Smooth muscle cell (in vitro differentiated cells): ENCODE results near the gene SLC4A2. TPM values are rescaled to one million over a fixed set of nuclear protein-coding genes. Genes with fewer than 3 reads are reported as not detected.
A peak's percentile ranks its signal among the peaks of the same experiment; 100 is the strongest.

Experiments used
- DNase-seq: peaks from one replicate; lab custom pipeline; 2025; ENCODE audit not compliant: unreplicated experiment; lab: John Stamatoyannopoulos, UW
- H2AFZ ChIP-seq: fragments of 200-600 bp; sonication (generic); 2 replicates; pipeline ENCODE4 v1.6.0; 2016; ENCODE audit warnings: antibody characterized with exemption, low read depth, mild to moderate bottlenecking
- H3F3A ChIP-seq: fragments of 200-600 bp; sonication (generic); 2 replicates; pipeline ENCODE4 v1.6.0; 2017; ENCODE audit warnings: antibody characterized with exemption, low read depth
- H3K27ac ChIP-seq: fragments of 200-600 bp; sonication (generic); 2 replicates; pipeline ENCODE4 v1.5.1; 2016; ENCODE audit warnings: low read depth, mild to moderate bottlenecking
- H3K27me3 ChIP-seq: fragments of 200-600 bp; sonication (generic); 2 replicates; pipeline ENCODE4 v1.6.1; 2016; ENCODE audit warnings: low read depth, mild to moderate bottlenecking
- H3K36me3 ChIP-seq: fragments of 200-600 bp; sonication (generic); 2 replicates; pipeline ENCODE4 v1.5.1; 2016; ENCODE audit warnings: low read depth
- H3K4me1 ChIP-seq: fragments of 200-600 bp; sonication (generic); 2 replicates; pipeline ENCODE4 v1.5.1; 2016; ENCODE audit warnings: low read depth
- H3K4me2 ChIP-seq: fragments of 200-600 bp; sonication (generic); 2 replicates; pipeline ENCODE4 v1.6.0; 2016; ENCODE audit warnings: mild to moderate bottlenecking
- H3K4me3 ChIP-seq: fragments of 200-600 bp; sonication (generic); 2 replicates; pipeline ENCODE4 v1.5.1; 2016; ENCODE audit warnings: mild to moderate bottlenecking
- H3K79me2 ChIP-seq: fragments of 200-600 bp; sonication (generic); 2 replicates; pipeline ENCODE4 v1.6.0; 2016; ENCODE audit warnings: low read depth, mild to moderate bottlenecking
- H3K9ac ChIP-seq: fragments of 200-600 bp; sonication (generic); 2 replicates; pipeline ENCODE4 v1.6.0; 2016; ENCODE audit warnings: low read depth
- H3K9me3 ChIP-seq: fragments of 200-600 bp; sonication (generic); replicated peaks from 2 replicates; pipeline ENCODE4 v1.5.1; 2016; ENCODE audit warnings: low read depth
- H4K20me1 ChIP-seq: fragments of 200-600 bp; sonication (generic); 2 replicates; pipeline ENCODE4 v1.6.0; 2016; ENCODE audit warnings: low read depth
- CTCF ChIP-seq: fragments of 200-600 bp; sonication (generic); IDR thresholded peaks from 2 replicates; pipeline ENCODE4 v1.5.1; 2017; ENCODE audit warnings: borderline replicate concordance, mild to moderate bottlenecking, antibody characterized with exemption; ENCODE audit not compliant: insufficient read depth, poor library complexity, severe bottlenecking
- WGBS: methylation state at CpG from one replicate; pipeline ENCODE4 v1.1.7; 2016; ENCODE audit warnings: low lambda C conversion rate; 5-methylcytosine and 5-hydroxymethylcytosine counted together
- polyA plus RNA-seq: library from polyadenylated mRNA; unstranded; fragments of >200 nt; fragmentation: Nextera tagmentation; extraction: Ambion mirVana; gene quantifications from 2 replicates; pipeline ENCODE4 v1.2.1, GENCODE V29; 2016
- total RNA-seq: library from RNA; depleted of rRNA; stranded (reverse); fragments of >200 nt; gene quantifications from 2 replicates; pipeline ENCODE4 v1.2.3, GENCODE V29; 2014

SLC4A2 gene
- total and polyA plus RNA-seq, 2 experiments from 2014 or later: 89.3 to 96.4 TPM

GRCh38 chr7:151124481-151124880, 65.1 kb downstream of the SLC4A2 start:
- TF ChIP-seq CTCF: no peak
- Histone ChIP-seq H4K20me1 (peaks cover 87% of the 10 kb centered on the region), H3K36me3 (no peaks in the 10 kb centered on the region), H3K79me2 (no peaks in the 10 kb centered on the region), H3K27me3 (no peaks in the 10 kb centered on the region), H3K4me2 (no peak overlapping the region), H3K9ac (no peak overlapping the region), H2AFZ (no peak overlapping the region), H3K4me1 (no peaks in the 10 kb centered on the region), H3K9me3 (no peaks in the 10 kb centered on the region), H3K27ac (no peak overlapping the region), H3K4me3 (no peak overlapping the region), H3F3A (peaks cover 3% of the 10 kb centered on the region)
- no peak for DNase-seq
- 92% methylated on average over 7 of the region's 7 CpGs for WGBS

- Histone ChIP-seq H3K4me2 (peak overlapping the region; percentile 100), H4K20me1 (peaks cover 87% of the 10 kb centered on the region), H3K36me3 (no peaks in the 10 kb centered on the region), H3K27me3 (no peaks in the 10 kb centered on the region), H3F3A (peaks cover 3% of the 10 kb centered on the region), H3K9ac (no peak overlapping the region), H2AFZ (no peak overlapping the region), H3K4me3 (no peak overlapping the region), H3K79me2 (no peaks in the 10 kb centered on the region), H3K9me3 (no peaks in the 10 kb centered on the region), H3K27ac (no peak overlapping the region), H3K4me1 (no peaks in the 10 kb centered on the region)
- 87% methylated on average over 14 of the region's 14 CpGs for WGBS
- no peak for DNase-seq
- no peak for TF ChIP-seq CTCF
Observed at GRCh38 chr7:151124899-151125399, 65.6 kb downstream of the SLC4A2 start.

GRCh38 chr7:151125470-151125845, 66.1 kb downstream of the SLC4A2 start:
- Histone ChIP-seq H3K4me2 (peak overlapping the region; percentile 100), H3K79me2 (no peaks in the 10 kb centered on the region), H3K4me3 (peak overlapping the region; percentile 55), H4K20me1 (peaks cover 87% of the 10 kb centered on the region), H3K36me3 (no peaks in the 10 kb centered on the region), H3K4me1 (no peaks in the 10 kb centered on the region), H3K9me3 (no peaks in the 10 kb centered on the region), H3K27ac (no peak overlapping the region), H3K9ac (no peak overlapping the region), H2AFZ (no peak overlapping the region), H3F3A (peaks cover 3% of the 10 kb centered on the region), H3K27me3 (no peaks in the 10 kb centered on the region)
- WGBS: 7% methylated on average over 22 of the region's 22 CpGs
- no peak for DNase-seq
- TF ChIP-seq CTCF: no peak

- Histone ChIP-seq H3F3A (peaks cover 3% of the 10 kb centered on the region), H3K27ac (no peak overlapping the region), H3K4me3 (peak overlapping the region; percentile 55), H3K4me2 (peak overlapping the region; percentile 100), H3K9me3 (no peaks in the 10 kb centered on the region), H4K20me1 (peaks cover 89% of the 10 kb centered on the region), H2AFZ (no peak overlapping the region), H3K4me1 (no peaks in the 10 kb centered on the region), H3K9ac (no peak overlapping the region), H3K27me3 (no peaks in the 10 kb centered on the region), H3K36me3 (no peaks in the 10 kb centered on the region), H3K79me2 (no peaks in the 10 kb centered on the region)
- TF ChIP-seq CTCF: no peak
- 8% methylated on average over 37 of the region's 58 CpGs for WGBS
- peak; percentile 13 for DNase-seq
Observed at GRCh38 chr7:151125846-151126481, 66.6 kb downstream of the SLC4A2 start.
